ENCODE data around the gene USH1G. TPM values are rescaled to one million over a fixed set of nuclear protein-coding genes. Genes with fewer than 3 reads are reported as not detected.

Gene USH1G
- total RNA-seq, 1 experiment from 2014 or later, result 2.7 TPM

DNA sequence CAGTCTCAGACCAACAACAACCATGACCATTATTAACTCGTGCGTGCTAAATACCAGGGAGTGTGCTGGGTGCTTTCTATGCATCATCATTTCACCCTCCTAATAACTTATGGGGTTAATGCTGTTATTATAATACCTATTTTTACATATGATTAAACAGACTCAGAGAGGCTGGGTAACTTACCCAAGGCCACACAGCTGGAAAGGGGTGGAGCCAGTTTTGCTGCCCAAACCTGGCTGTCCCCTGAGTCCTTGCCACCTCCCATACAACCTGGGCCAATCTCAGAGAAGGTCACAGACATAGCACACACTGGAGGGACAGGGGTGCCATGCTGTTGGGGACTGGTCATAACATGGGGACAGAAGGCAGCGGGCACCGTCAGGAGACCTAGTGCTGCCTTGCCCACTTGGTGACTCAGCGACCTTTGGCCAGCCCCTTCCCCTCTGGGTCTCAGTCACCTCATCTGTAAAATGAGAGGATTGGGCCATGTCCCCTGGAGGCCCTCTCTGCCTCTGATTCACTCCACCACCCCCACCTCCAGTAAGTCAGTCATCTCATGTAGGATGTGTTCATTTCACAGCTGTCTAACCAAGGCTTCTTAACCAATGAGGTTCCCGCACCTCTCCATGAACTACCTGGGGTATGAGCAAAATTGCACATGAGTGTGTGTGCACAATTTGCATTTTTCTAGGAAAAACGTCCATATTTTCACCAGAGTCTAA is 18.2 kb downstream of the USH1G start:
- H2AFZ ChIP-seq (ENCODE audit: low read length), result no peak overlapping the region

More for the DNA sequence above, 18.2 kb downstream of the USH1G start:
- no peak overlapping the region for H3K14ac ChIP-seq (ENCODE audit: insufficient read depth, low read length)
- peaks cover 0 to 3% of the 10 kb centered on the region in 2 experiments; a peak in 1 of 5 replicates for H3K9me3 Mint-ChIP-seq
- H3K79me2 ChIP-seq (ENCODE audit: insufficient read depth, low read length), result no peaks in the 10 kb centered on the region
- no peak overlapping the region for H3K27ac ChIP-seq (ENCODE audit: insufficient read length, low read depth, low read length)
- no peak overlapping the region for H3K23ac ChIP-seq (ENCODE audit: insufficient read length, low read depth, low read length)
- H3K18ac ChIP-seq (ENCODE audit: insufficient read length, low read depth, low read length), result no peak overlapping the region
- no peaks in the 10 kb centered on the region for H4K20me1 ChIP-seq (ENCODE audit: control insufficient read depth, insufficient read depth, insufficient read length)
- no peak overlapping the region for H3T11ph ChIP-seq (ENCODE audit: low read length)
- no peak overlapping the region for H4K5ac ChIP-seq (ENCODE audit: insufficient read length, low read depth, low read length)
- no peaks in the 10 kb centered on the region for H3K27me3 ChIP-seq (ENCODE audit: insufficient read depth, low read length)
- no peak overlapping the region for H4K8ac ChIP-seq (replicated peaks; ENCODE audit: insufficient read length, low read depth, low read length)
- H3K4me3 Mint-ChIP-seq, result no peak overlapping the region
- H3K23me2 ChIP-seq (ENCODE audit: insufficient read length, low read depth, low read length, poor library complexity, severe bottlenecking), result no peaks in the 10 kb centered on the region
- no peaks in the 10 kb centered on the region for H3K79me1 ChIP-seq (ENCODE audit: insufficient read depth, low read depth, low read length, poor library complexity, severe bottlenecking)
- no peak overlapping the region for H2BK120ac ChIP-seq (ENCODE audit: low read depth, low read length, poor library complexity, severe bottlenecking)
- no peaks in the 10 kb centered on the region for H3K9me3 ChIP-seq (ENCODE audit: control insufficient read depth, low read depth, low read length)
- H3K27me3 Mint-ChIP-seq (ENCODE audit: low read depth), result peaks cover 44% of the 10 kb centered on the region
- H4K91ac ChIP-seq (ENCODE audit: insufficient read length, low read depth, low read length), result no peak overlapping the region
- no peak overlapping the region for H2AK5ac ChIP-seq (ENCODE audit: insufficient read length, low read length)
- H3K9ac ChIP-seq (ENCODE audit: extremely low read depth, insufficient read length, low read length), result no peak overlapping the region
- WGBS (ENCODE audit: extremely low coverage, insufficient read length, low lambda C conversion rate), result no CpG with 5 or more reads among the region's 7 CpGs
- H2BK20ac ChIP-seq (ENCODE audit: low read depth, low read length, poor library complexity, severe bottlenecking), result no peak overlapping the region
- no peak overlapping the region for H3K56ac ChIP-seq (ENCODE audit: insufficient read length, low read depth, low read length)
- H2BK5ac ChIP-seq (ENCODE audit: insufficient read length, low read length), result no peak overlapping the region
- H3K4me1 Mint-ChIP-seq, result peaks cover 29 to 40% of the 10 kb centered on the region in 2 experiments
- DNase-seq, result no peak
- H3K4me1 ChIP-seq (ENCODE audit: insufficient read depth, low read length), result peaks cover 6% of the 10 kb centered on the region
- TF ChIP-seq, protein P1, sequence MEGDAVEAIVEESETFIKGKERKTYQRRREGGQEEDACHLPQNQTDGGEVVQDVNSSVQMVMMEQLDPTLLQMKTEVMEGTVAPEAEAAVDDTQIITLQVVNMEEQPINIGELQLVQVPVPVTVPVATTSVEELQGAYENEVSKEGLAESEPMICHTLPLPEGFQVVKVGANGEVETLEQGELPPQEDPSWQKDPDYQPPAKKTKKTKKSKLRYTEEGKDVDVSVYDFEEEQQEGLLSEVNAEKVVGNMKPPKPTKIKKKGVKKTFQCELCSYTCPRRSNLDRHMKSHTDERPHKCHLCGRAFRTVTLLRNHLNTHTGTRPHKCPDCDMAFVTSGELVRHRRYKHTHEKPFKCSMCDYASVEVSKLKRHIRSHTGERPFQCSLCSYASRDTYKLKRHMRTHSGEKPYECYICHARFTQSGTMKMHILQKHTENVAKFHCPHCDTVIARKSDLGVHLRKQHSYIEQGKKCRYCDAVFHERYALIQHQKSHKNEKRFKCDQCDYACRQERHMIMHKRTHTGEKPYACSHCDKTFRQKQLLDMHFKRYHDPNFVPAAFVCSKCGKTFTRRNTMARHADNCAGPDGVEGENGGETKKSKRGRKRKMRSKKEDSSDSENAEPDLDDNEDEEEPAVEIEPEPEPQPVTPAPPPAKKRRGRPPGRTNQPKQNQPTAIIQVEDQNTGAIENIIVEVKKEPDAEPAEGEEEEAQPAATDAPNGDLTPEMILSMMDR (conservative IDR thresholded peaks at IDR 0.05), result no peak
- no peak overlapping the region for H2BK15ac ChIP-seq (ENCODE audit: low read depth, low read length)
- H3K4ac ChIP-seq (ENCODE audit: low read depth, low read length), result no peak overlapping the region
- H3K27ac Mint-ChIP-seq, result no peak overlapping the region
- no peak overlapping the region for H3K4me2 ChIP-seq (ENCODE audit: insufficient read depth, insufficient read length, low read length)
- no peak overlapping the region for H2BK12ac ChIP-seq (ENCODE audit: insufficient read length, low read depth, low read length)
- peaks cover 0 to 2% (median 0%) of the 10 kb centered on the region in 3 experiments; a peak in 3 of 7 replicates for H3K36me3 Mint-ChIP-seq (ENCODE audit: insufficient read depth in 1 of 3, low read depth in 3 of 3)

Data from H9 (cell line).